GM18909 (cell line): ENCODE data around the gene DAAM2.

Source experiments
- ATAC-seq: cut with Tn5 transposase; IDR thresholded peaks from one replicate; pipeline ENCODE4 v1.9.1; 2021; ENCODE audit warnings: mild to moderate bottlenecking; ENCODE audit not compliant: unreplicated experiment, poor library complexity

DAAM2 gene

DNA sequence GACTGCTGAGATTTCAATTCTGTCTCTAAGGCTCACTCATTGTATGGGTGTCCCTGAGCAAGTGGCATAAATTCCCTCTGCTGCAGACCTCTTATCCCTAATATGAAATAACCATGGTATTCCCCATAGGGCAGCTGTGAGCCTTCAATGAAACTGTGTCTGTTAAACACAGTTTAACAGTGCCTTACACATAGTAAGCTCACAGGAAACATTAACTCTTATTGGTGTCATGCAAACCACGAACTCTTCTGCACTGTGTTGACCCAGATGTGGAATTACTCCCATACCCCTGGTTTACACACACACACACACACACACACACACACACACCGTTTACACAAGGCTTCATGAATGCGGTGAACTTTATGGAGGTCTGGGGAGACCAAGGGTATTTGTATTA lies 23.2 kb downstream of the DAAM2 start:
- no peak for ATAC-seq

GRCh38 chr6:39816747-39817146 lies 24.6 kb downstream of the DAAM2 start:
- ATAC-seq = no peak

DNA sequence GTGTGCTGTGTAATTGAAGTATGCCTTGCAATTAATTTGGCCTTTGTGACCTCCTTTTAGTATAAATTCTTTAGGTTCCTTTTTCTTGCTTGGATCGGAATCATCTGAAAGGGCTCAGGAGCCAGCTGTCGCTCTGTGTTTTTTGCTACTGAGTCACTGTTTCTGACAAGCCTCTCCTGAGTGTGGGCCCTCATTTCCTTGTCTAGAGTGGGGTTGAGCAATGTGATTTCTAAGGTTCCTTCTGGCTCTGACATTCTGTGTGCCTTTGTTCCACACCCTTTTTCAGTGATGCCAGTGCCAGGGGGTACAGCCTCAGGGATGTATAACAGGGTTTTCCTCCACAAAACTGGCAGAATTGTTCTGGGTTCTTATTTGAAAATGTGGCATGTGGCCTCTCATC lies 26.5 kb downstream of the DAAM2 start:
- ATAC-seq = no peak

DNA sequence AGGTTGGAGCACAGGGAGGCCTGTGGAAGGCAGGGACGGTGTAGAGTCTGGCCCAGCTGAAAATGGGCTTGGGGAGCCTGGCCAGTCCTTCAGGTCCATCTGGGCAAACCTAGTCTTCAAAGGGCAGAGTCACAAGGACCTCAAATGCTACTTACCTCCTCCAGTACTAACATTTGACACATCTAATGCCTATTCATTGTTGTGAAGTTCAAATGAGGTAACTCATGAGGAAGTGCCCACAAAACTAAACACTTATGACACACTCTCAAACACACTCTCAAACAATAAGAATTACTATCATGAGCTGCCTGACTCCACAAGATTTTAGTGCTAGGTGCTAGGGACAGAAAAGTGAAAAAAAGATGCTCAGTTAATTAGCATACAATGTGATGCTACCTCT lies 27.1 kb downstream of the DAAM2 start:
- no peak for ATAC-seq

DNA sequence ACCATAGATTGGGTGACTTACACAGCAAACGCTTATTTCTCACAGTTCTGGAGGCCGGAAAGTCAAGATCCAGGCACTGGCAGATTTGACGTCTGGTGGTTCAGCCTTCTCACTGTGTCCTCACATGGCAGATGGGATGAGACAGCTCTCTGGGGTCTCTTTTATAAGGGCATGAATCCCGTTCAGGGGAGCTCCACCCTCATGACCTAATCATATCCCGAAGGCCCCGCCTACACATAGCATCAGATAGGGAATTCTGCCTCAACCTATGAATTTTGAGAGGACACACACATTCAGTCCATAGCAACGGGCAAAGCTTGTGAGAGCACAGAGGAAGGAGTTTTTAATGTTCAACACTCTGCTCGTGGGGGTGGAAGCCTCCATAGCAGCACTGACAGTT lies 27.5 kb downstream of the DAAM2 start:
- no peak for ATAC-seq

DNA sequence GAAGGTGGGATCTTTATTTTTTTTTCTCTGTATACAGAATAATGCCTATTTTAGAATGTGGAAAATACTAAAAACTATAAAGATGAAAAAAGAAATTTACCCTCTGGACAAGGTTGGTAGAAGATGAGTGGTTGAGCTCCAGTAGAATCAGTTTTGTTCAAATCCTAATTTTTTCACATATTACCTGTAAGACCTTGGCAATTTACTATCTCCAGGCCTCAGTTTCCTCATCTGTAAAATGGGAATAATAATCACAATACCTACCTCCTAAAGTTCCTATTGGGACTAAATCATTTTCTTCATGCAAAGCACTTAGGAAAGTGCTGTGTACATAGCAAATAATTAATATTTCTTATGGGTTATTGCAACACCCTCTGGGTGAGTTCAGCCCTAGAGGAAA lies 28.4 kb downstream of the DAAM2 start:
- ATAC-seq = no peak

- no peak for ATAC-seq
These were observed 29.0 kb downstream of the DAAM2 start for GRCh38 chr6:39821046-39821740.

DNA sequence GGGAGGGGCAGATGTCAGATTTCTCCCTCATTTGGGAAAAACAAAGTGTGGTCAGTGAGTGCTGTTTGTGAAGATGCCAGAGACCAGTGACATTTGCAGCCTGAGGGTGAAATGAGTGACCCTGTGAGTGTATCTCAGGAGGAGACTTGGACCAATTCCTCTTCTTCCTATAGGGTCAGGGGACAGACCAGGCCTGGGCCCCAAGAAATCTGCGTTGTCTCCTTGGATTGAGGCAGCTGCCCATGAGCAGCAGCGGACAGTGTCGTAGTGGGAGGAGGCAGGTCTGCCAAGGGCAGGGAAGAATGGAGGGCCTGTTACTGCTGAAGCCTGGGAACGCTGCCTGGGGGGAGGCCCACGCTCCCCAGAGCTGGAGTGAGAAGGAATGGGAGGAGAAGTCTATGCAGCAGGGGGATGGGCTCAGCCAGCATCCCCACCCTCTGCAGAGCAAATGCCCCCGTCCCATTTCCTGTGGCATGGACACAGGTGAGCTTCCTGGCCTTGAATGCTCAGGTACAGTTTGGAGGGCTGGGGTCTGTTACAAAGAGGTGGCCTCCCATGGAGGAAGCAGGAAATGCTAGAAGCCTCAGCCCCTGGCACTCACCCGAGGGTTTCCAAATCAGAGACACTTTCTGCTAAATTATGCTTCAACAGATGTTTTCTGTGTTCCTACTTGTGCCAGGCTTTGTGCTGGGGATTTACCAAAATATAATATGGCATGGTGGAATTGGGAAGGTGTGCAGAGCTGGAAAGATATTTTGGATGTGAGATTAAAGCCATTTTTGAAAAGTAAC lies 29.8 kb downstream of the DAAM2 start:
- ATAC-seq = no peak

DNA sequence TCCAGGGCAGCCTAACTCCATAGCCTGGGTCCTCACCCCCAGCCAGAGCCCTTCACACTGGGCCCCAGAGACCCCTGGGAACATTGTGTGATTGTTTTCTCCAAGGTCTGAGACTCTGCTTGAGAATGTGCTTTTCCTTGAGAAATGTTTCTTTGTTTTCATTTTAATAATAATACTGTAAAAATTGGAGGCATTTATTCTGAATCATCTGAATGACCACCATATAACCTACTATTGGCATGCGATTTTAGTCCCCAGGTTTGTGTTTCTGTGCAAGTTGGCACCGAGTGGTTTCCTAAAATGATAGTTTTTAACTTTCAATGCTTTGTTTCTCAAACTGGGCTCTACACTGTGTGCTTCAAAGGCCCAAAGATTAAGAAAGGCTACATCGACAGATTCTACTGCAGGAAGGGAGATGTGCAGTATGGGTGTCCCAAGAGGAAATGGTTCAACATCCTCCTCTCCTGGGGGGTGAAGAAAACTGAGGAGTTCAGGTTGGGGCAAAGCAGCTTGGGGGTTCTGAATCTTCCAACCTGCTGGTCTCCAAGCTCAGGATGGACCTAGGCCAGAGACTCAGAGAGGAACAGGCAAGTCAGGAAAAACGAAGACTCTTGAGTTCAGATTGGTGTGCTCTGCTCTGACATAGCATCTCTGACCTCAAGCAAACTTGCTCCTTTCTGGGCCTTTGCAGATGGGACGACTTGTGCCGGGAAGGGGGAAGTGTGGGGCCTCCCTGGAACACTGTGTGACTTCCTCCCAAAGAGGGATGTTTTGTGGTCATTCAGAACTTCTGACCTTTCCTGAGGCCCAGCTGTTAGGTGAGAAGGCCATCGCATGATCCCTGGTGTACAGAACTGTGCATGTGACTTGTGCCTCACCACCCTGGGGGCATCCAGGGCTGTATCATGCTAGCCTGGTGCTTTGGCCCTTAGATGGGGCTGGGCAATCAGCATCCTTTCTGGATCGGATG lies 31.0 kb downstream of the DAAM2 start:
- ATAC-seq = no peak

GRCh38 chr6:39824030-39824926 lies 32.1 kb downstream of the DAAM2 start:
- ATAC-seq = no peak

GRCh38 chr6:39829331-39829730 lies 37.2 kb downstream of the DAAM2 start:
- ATAC-seq = no peak

- no peak for ATAC-seq
These were observed 38.3 kb downstream of the DAAM2 start for GRCh38 chr6:39830444-39830843.

DNA sequence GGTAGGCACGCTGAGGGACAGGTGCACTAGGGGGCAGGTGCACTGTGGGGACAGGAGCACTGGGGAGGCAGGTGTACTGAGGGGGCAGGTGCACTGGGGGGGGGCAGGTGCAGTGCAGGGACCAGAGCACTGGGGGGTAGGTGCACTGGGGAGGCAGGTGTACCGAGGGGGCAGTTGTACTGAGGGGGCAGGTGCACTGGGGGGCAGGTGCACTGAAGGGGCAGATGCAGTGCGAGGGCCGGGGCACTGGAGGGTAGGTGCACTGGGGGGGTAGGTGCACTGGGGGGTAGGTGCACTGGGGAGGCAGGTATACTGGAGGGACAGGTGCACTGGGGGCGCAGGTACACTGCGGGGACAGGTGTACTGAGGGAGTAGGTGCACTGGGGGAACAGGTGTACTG lies 39.5 kb downstream of the DAAM2 start:
- no peak for ATAC-seq

- no peak for ATAC-seq
These were observed 42.1 kb downstream of the DAAM2 start for GRCh38 chr6:39834278-39834677.

GRCh38 chr6:39834866-39835265 lies 42.7 kb downstream of the DAAM2 start:
- no peak for ATAC-seq

- ATAC-seq = no peak
These were observed 43.7 kb downstream of the DAAM2 start for GRCh38 chr6:39835821-39836295.

DNA sequence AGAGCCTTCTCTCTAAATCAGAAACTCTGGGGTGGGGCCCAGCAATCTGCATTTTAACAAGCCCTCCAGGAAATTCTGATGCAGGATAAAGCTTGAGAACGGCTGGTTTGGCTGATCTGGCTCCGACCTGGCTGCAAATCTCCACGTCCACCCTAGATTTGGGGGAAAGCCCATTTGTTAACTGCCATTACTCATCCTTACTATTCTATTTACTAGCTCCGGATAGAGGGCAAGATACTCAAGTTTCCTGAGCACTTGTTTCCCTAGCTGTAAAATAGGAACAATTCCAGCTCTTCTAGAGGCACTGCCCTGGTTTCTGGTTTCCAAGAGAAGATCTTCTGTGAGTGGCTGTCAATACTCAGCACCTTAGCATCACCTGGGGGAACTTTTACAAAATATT lies 44.4 kb downstream of the DAAM2 start:
- no peak for ATAC-seq

DNA sequence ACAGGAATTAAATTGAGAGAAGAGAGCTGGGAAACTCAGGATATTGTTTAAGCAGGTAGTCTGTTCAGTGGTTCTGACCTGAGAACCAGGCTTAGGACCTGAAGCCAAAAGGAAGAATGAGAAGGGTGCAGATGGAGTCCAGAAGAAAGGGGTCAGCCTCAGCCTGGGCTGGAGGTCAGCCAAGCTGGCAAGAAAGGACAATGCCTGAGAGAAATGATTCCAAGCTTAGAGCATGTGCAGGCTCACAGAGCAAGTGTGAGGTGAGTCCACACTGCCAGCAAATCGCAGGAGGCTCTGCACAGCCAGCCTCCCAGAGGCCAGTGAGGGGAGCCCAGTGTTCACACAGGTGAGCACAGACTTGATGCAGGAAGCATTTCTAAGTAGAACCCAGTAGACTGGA lies 47.3 kb downstream of the DAAM2 start:
- no peak for ATAC-seq

DNA sequence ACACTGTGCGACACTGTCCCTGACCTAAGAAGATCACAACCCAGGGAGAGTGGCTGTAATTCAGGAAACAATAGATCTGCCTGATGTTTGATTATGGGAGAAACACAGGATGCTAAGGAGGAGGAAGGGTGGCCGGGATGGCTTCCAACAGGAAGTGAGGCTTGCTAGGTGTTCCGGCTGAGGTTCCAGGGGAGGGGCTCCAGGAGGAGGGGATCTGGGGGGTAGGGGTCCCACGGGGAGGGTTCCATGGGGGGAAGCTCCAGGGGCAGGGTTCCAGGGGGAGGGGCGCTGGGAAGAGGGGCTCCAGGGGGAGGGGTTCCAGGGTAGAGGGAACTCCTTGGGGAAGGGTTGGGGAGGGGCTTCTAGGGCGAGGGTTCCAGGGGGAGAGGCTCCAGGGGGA lies 48.6 kb downstream of the DAAM2 start:
- no peak for ATAC-seq

DNA sequence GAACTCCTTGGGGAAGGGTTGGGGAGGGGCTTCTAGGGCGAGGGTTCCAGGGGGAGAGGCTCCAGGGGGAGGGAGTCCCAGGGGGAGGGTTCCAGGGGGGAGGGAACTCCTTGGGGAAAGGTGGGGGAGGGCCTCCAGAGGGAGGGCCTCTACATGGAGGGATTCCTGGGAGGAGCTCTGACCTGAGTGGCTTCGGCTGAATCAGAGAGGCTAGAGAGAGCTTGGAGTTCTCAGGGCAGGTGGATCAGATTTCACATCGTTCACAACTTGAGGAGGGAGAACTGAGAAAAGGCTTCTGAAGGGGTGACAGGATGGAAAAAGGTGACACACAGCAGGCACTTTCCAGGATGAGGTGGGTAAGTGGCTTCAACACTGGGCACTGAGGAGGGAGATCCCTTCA lies 49.1 kb downstream of the DAAM2 start:
- no peak for ATAC-seq
